Endothelial cell of umbilical vein (primary cell): ENCODE results near the gene EEF1E1.

Experiments
- CTCF ChIP-seq, 2 donors: IDR thresholded peaks; 1 replicate in 1 of 2; 2 replicates in 1 of 2; pipeline ENCODE4 v1.5.1; 2011; ENCODE audit warnings: low read length in 2 of 2, mild to moderate bottlenecking in 2 of 2, moderate library complexity in 2 of 2, control low read depth in 1 of 2, inconsistent platforms in 1 of 2, low read depth in 1 of 2; ENCODE audit not compliant: insufficient read depth in 1 of 2; ENCODE audit errors: extremely low read depth in 1 of 2
- EZH2 ChIP-seq: IDR thresholded peaks from 2 replicates; pipeline ENCODE4 v1.6.1; 2012; ENCODE audit warnings: borderline replicate concordance, low read depth, mild to moderate bottlenecking, moderate library complexity, low read length, inconsistent platforms; ENCODE audit not compliant: severe bottlenecking
- POLR2AphosphoS5 ChIP-seq: IDR thresholded peaks from 2 replicates; pipeline ENCODE4 v1.6.1; 2012; ENCODE audit warnings: low read depth, mild to moderate bottlenecking, control low read depth, low read length, moderate library complexity; ENCODE audit not compliant: insufficient read depth

GRCh38 chr6:8061736-8062135, 40.6 kb downstream of the EEF1E1 start:
- TF ChIP-seq CTCF (IDR thresholded peaks at IDR 0.05; ENCODE audit: extremely low read depth in 1 of 2, insufficient read depth in 1 of 2, low read depth in 1 of 2, low read length in 2 of 2) (no peak), POLR2AphosphoS5 (no peak), EZH2 (no peak)
